Head of caudate nucleus (tissue), 42 donors: Measurements from ENCODE around the gene CHDH.

Experiments
- DNase-seq, 42 donors: peaks; one replicate each; pipeline versions ENCODE4 v3.0.0 to v3.0.0-alpha.2; 2020 to 2021; ENCODE audit warnings: mixed read lengths in 7 of 42
- intact Hi-C: fragments of 100-400 bp; cut with DNase I; formaldehyde crosslinking; loops from one replicate; pipeline ENCODE4 v1.15.0; 2022

CHDH gene

DNA sequence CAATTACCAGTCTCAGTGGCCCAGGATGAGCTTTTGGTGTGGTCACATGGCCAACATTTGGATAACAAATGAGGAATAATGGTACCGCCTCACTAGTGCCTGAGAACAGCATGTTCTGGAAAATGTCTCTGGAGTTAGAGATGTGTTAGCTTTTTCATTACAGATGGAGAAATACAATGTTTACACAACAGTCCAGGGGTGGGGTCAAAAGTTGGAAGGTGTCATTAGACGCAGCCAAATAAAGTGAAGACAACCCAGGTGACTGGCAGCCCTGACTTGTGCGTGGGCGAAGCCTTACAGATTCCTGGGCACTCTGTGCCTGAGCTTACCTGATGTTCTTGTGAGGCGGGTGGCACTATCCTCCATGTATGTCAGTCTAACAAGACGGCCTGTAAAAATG is 13.0 kb upstream of the CHDH start:
- intact Hi-C loops: no loop called here
- DNase-seq: no peak

DNA sequence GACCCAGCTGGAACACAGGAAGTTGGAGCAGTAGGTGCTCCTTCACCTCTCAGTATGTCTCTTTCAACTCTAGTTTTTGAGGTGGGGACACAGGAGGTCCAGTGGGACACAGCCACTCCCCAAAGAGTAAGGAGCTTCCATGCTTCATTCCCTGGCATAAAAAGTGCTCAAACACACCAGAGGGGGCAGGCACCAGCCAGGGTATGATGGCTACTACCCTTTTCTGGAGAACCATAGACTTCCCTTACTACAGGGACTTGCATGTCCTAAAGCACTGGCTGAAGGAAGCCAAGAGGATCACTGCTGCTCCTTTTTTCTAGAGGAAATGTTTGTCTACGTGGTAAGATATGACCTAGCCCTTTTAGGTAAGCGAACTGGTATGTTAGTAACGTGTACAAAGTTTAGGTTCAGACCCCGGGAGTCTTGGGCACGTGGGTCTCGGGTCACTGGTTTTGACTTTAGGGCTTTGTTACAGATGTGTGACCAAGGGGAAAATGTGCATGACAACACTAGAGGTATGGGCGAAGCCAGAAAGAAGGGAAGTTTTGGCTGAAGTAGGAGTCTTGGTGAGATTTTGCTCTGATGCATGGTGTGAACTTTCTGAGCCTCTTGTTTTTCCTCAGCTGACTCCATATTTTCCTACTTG is 12.0 kb upstream of the CHDH start:
- intact Hi-C loops: no loop called here
- DNase-seq: no peak

DNA sequence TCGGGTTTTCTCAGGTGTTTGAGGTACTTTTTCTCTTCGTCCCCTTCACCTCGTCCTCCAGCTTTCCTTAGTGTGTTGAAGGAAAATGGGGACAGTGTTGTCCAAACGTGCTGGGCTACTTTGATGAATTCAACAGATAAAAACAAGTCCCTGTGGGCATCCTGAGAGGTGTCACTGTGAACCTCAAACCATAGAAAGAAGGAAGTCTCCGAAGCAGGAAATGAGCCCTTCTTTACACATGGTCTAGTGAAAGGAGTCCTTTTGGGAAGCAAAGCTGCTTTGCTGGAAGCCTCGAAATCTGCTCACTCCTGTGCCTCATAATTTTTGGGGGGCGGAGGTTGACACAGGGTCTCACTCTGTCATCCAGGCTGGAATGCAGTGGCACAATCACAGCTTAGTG is 10.7 kb upstream of the CHDH start:
- no peak for DNase-seq
- intact Hi-C loops: no loop called here

DNA sequence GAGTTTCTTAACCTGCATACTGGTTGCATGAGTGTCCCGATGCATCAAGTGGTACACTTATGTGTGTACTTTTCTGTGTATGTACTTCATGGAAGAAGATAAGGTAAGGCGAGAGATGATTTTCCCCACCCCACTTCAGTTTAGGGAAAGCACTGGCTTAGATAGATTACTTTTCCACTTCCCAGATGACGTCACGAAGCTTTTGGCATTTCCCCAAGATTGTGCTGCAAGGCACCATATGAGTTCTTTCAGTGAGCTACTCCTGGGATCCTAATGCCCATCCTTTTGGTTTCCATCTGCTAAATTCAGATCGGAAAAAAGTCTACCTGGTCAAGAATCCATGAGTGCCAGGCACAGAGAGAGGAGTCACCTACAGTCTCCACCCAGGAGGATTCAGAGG is 4.7 kb upstream of the CHDH start:
- no peak for DNase-seq
- intact Hi-C loops: no loop called here

DNA sequence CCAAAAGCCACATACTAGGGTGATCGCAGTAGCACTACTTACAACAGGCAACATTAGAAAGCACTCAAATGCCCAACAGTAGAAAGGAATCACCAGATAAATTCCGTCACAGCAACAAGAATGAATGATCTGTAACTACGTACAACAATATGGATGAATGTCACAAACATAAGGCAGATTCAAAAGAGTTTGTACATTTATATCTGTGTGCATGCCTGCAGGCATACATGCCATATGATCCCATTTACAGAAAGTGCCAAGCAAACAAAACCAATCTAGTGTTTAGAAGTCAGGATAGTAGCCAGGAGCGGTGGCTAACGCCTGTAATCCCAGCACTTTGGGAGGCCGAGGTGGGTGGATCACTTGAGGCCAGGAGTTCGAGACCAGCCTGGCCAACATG is 3.7 kb upstream of the CHDH start:
- intact Hi-C loops: no loop called here

GRCh38 chr3:53846851-53847155 is 584 bp upstream of the CHDH start:
- intact Hi-C loops: no loop called here
- no peak for DNase-seq

More for the DNA sequence above, 3.7 kb upstream of the CHDH start:
- no peak for DNase-seq

DNA sequence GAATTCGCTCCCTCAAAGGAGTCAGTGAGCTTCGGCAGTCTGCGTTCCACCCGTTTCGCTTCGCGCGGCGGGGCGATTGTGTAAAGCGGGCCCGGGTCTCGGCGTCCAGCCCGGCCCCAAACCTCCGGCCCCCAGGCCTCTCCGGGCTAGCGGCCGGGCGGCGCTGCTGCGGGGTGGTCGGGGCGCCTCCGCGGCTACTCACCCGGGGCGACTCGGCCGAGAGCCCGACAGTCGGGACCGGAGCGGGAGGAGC is 412 bp downstream of the CHDH start:
- no peak for DNase-seq
- intact Hi-C loops: no loop called here

- intact Hi-C loops: no loop called here
- peak in 35 of 42 donors; percentile 28 to 77 (median 51) for DNase-seq
Measured at GRCh38 chr3:53845103-53845880, 927 bp downstream of the CHDH start.

- intact Hi-C loops: no loop called here
Measured at GRCh38 chr3:53844262-53845102, 1.7 kb downstream of the CHDH start.

DNA sequence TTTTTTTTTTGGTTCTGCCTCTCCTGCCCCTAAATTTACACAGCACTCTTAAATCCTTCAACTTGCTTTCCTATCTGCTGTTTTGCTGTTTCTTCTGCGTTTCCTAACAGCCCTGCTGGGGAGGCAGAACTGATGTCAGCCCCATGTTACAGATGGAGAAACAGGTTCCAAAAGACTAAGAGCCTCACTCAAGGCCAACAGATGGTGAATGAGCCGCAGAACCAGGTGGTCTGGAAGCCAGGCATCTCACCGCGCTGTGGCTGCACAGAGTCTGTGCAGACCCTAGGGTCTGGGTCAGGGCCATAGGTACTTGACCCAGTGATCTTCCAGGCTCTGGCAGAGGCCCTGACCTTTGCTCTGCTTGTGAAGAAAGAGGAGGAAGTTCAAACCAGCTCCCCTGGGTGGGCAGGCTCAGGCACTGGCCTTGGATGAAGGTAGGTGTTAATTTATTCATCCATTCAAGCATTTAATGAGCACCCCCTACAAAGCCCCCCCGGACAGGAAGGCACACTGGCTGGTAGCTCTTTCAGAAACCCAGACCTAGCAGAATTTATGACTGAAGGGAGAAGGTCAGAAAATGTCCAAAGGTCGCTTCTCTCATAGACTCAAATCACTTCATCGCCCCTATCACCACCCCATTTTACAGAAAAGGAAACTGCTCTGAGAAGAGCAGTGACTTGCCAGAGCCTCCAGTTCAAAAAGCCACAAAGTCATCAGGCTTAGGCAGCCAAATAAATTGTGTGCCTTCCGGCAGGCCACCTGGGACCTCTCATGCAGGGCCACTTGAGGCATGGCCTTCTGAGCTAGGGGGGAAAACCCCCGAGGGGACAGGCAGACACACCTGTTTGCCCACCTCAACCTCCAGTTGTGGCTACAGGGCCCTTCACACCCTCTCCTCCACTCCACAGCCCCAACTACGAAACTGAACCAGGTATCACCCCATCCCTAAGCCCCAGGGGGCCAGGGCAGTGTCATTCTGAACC is 2.7 kb downstream of the CHDH start:
- intact Hi-C loops: no loop called here
- DNase-seq: no peak

More at GRCh38 chr3:53844262-53845102, 1.7 kb downstream of the CHDH start:
- peak in 15 of 42 donors; percentile 19 to 74 (median 44) for DNase-seq

DNA sequence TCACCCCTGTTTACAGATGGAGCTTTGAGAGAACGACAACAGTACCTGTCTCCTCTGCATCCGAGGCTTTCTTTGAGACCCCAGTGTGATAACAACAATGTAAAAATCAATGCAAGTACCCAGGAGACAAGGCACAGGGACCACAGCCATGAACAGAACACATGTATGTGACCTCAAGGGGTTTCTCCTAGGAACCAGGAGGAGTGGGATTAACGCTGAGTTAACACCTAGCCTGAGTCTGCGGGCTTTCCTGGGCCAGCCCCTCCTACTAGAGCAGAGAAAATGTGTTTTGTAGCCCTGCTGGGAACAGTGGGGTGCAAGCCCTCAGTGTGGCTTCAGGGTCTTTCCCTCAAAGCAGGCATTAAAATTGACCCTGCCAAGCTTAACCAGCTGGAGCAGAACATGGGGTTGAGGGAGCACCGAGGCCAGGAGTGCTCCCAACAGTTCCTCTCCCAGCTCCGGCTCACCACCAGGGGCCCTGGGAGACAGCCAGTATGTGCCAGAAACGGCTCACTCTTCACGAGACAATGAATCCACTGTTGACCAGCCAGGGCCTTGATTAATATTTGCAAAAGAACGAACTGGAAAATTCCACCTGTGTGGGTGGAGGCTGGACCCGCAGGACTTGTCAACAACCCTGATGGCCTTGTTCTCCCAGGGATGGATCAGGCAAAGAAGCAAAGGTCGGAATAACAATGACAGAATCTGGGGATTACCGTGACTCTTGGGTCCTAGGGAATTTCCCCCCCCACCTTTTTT is 3.6 kb downstream of the CHDH start:
- intact Hi-C loops: no loop called here
- peak; percentile 50 to 94 (median 85) for DNase-seq

- no peak for DNase-seq
- intact Hi-C loops: no loop called here
Measured at GRCh38 chr3:53841296-53841695, 4.9 kb downstream of the CHDH start.

GRCh38 chr3:53837331-53837730 is 8.9 kb downstream of the CHDH start:
- DNase-seq: peak in 2 of 42 donors; percentile 5 to 10

DNA sequence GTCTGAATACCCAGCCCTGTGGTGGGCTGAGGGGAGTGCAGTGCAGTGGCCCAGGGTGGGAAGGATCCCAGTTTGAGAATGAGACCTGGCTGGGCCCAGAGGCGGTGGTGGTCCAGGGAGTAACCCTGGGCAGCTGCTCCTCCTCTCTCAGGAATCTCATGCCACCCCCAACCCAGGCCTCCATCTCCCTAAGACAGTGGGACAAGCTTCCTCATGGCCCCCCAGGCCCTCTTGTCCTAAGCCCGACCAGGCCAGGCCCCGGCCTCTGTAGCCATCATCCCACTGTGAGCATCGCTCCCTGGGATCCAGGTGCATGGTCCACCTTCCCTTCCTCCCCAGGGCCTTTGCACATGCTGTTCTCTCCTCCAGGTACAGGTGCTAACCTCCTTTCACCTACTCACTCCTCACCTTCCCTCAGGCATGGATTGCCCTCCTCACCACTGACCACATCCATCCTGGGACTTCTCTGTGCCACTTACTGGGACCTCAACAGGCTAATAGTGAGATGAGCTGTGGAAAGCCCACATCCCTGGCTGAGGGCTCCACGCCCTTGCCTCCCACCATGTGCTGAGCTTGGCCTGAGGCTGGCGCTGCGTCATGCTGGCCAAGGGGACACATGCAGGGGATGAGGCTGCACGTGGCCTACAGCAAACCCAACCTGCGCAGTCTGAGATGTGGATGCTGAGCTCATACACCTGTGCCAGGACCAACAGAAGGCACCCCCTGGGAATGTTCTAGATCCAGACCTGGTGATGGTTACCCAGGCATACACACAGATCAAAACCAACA is 9.9 kb downstream of the CHDH start:
- intact Hi-C loops: no loop called here
- DNase-seq: peak in 2 of 42 donors; percentile 3 to 4

More at GRCh38 chr3:53837331-53837730, 8.9 kb downstream of the CHDH start:
- intact Hi-C loops: no loop called here

- peak in 1 of 42 donors; percentile 6 for DNase-seq
- intact Hi-C loops: no loop called here
Measured at GRCh38 chr3:53835257-53835656, 11.0 kb downstream of the CHDH start.

- DNase-seq: peak in 1 of 42 donors; percentile 5
- intact Hi-C loops: no loop called here
Measured at GRCh38 chr3:53834429-53835095, 11.7 kb downstream of the CHDH start.

DNA sequence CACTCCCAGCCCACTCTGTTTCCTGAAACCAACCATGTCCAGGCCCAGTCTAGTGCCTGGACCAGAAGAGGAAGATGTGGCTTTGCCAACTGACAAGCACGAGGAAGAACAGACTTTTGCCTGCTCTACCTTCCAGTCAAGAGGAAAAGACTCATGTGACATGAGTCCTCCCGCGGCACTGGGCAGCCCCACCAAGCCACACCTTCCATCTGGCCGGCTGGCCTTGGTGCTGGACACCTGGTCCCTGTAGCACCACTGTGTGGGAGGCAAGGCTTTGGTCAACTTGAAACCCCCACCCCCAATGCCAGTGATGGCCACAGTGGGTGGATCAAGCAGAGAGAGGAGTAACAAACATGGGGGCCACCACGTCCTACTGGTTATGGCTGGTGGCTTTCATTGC is 12.5 kb downstream of the CHDH start:
- intact Hi-C loops: no loop called here
- DNase-seq: no peak
